ENCODE data around the gene GAK. TPM values are rescaled to one million over a fixed set of nuclear protein-coding genes. Genes with fewer than 3 reads are reported as not detected.

The GAK gene
- total and polyA plus RNA-seq, 2 of the 4 experiments (the other 2 are of a cell fraction): 45.1 to 133 TPM

- BruUV-seq (replicated peaks): no TSS peak
- H3K4me3 ChIP-seq (ENCODE audit: insufficient read depth, low read depth, low read length): no peak overlapping the region
- H3K56ac ChIP-seq (ENCODE audit: extremely low read depth, insufficient read depth, low read length): no peak overlapping the region
- ATAC-seq (ENCODE audit: low read depth): no peak
- no peak overlapping the region for H4K5ac ChIP-seq (ENCODE audit: low read depth, low read length)
- no peaks in the 10 kb centered on the region for H3K9me3 ChIP-seq (ENCODE audit: control insufficient read depth, insufficient read depth, low read length)
- WGBS, 2 experiments (ENCODE audit: extremely low coverage in 2 of 2, insufficient read length in 1 of 2): 93% methylated on average over 10 of the region's 21 CpGs; no CpG with 5 or more reads in 1 of the 2 experiments
- ChIA-PET POLR2A (ENCODE audit: unreplicated experiment) (no interaction called here), CTCF (no interaction called here)
- no peaks in the 10 kb centered on the region; the same call in 1 of the 2 replicates for H3K9me1 ChIP-seq (ENCODE audit: insufficient read depth, low read length)
- H2AK9ac ChIP-seq (replicated peaks; ENCODE audit: low read depth, low read length, poor library complexity): peak overlapping the region; percentile 28
- dilution Hi-C loops (cut with HindIII; ENCODE audit: low sequenced_read_pairs, unreplicated experiment) (no loop called here), intact Hi-C loops (cut with micrococcal nuclease) (no loop called here), in situ Hi-C loops (cut with MboI; ENCODE audit: low sequenced_read_pairs) (no loop called here)
- peaks cover 4 to 6% of the 10 kb centered on the region in 2 experiments; a peak in 2 of 4 replicates for H3K79me1 ChIP-seq (ENCODE audit: low read depth in 1 of 2, low read length in 2 of 2)
- no peaks in the 10 kb centered on the region for H3K27me3 ChIP-seq (ENCODE audit: control insufficient read depth, insufficient read depth, low read length)
- no peak for DNase-seq
- peaks cover 52% of the 10 kb centered on the region for H3K36me3 ChIP-seq (ENCODE audit: control insufficient read depth, insufficient read depth, low read length)
- no peak overlapping the region for H2BK120ac ChIP-seq (ENCODE audit: low read depth, low read length)
- no peak overlapping the region for H2BK20ac ChIP-seq (ENCODE audit: low read depth, low read length)
- H2BK5ac ChIP-seq (ENCODE audit: low read depth, low read length, poor library complexity, severe bottlenecking): no peak overlapping the region
- H3K27ac ChIP-seq (ENCODE audit: insufficient read depth, low read length): no peak overlapping the region
- H3K4me2 ChIP-seq (ENCODE audit: low read depth, low read length): no peak overlapping the region
- H2BK15ac ChIP-seq (ENCODE audit: low read depth, low read length): no peak overlapping the region
- H3K9ac ChIP-seq (ENCODE audit: low read depth, low read length): no peak overlapping the region
- no peak overlapping the region for H2AK5ac ChIP-seq (ENCODE audit: low read depth, low read length)
- H3K4ac ChIP-seq (ENCODE audit: low read depth, low read length): no peak overlapping the region
- H3K4me1 ChIP-seq (ENCODE audit: control insufficient read depth, insufficient read depth, low read length): no peaks in the 10 kb centered on the region
- H4K20me1 ChIP-seq (ENCODE audit: insufficient read depth, low read length): peaks cover 9% of the 10 kb centered on the region
- no peak overlapping the region for H2AFZ ChIP-seq (replicated peaks; ENCODE audit: low read length, poor library complexity)
- H3K23ac ChIP-seq (ENCODE audit: low read depth, low read length): no peak overlapping the region
- H4K8ac ChIP-seq (ENCODE audit: low read depth in 2 of 2, low read length in 2 of 2): no peak overlapping the region
- no peak overlapping the region for H3K18ac ChIP-seq (ENCODE audit: low read depth, low read length)
- no peak overlapping the region for H3K14ac ChIP-seq (replicated peaks; ENCODE audit: low read depth, low read length)
- no peak overlapping the region for H4K91ac ChIP-seq (ENCODE audit: insufficient read depth, low read depth, low read length)
- no peak for TF ChIP-seq MAZ (IDR thresholded peaks at IDR 0.05; ENCODE audit: borderline replicate concordance, low read depth, low read length)
- TF ChIP-seq NFE2L2 (IDR thresholded peaks at IDR 0.05; ENCODE audit: low read depth, low read length): no peak
- TF ChIP-seq POLR2A (IDR thresholded peaks at IDR 0.05; ENCODE audit: low read depth, low read length): no peak
- TF ChIP-seq CHD1 (IDR thresholded peaks at IDR 0.05; ENCODE audit: low read depth, low read length): no peak
- no peak for TF ChIP-seq CEBPB (IDR thresholded peaks at IDR 0.05; ENCODE audit: low read depth, low read length)
- no peak for TF ChIP-seq FOS (IDR thresholded peaks at IDR 0.05; ENCODE audit: low read depth, low read length)
- no peak for TF ChIP-seq MXI1 (IDR thresholded peaks at IDR 0.05; ENCODE audit: borderline replicate concordance, low read depth, low read length)
Measured at GRCh38 chr4:965766-966134, 33.6 kb upstream of the GAK start.

Data from IMR-90 (cell line).